Smooth muscle cell (in vitro differentiated cells): ENCODE results near the gene GPR173. TPM values are rescaled to one million over a fixed set of nuclear protein-coding genes. Genes with fewer than 3 reads are reported as not detected.

Experiments used
- DNase-seq: peaks from one replicate; lab custom pipeline; 2025; ENCODE audit not compliant: unreplicated experiment; lab: John Stamatoyannopoulos, UW
- H2AFZ ChIP-seq: fragments of 200-600 bp; sonication (generic); 2 replicates; pipeline ENCODE4 v1.6.0; 2016; ENCODE audit warnings: antibody characterized with exemption, low read depth, mild to moderate bottlenecking
- H3F3A ChIP-seq: fragments of 200-600 bp; sonication (generic); 2 replicates; pipeline ENCODE4 v1.6.0; 2017; ENCODE audit warnings: antibody characterized with exemption, low read depth
- H3K27ac ChIP-seq: fragments of 200-600 bp; sonication (generic); 2 replicates; pipeline ENCODE4 v1.5.1; 2016; ENCODE audit warnings: low read depth, mild to moderate bottlenecking
- H3K27me3 ChIP-seq: fragments of 200-600 bp; sonication (generic); 2 replicates; pipeline ENCODE4 v1.6.1; 2016; ENCODE audit warnings: low read depth, mild to moderate bottlenecking
- H3K36me3 ChIP-seq: fragments of 200-600 bp; sonication (generic); 2 replicates; pipeline ENCODE4 v1.5.1; 2016; ENCODE audit warnings: low read depth
- H3K4me1 ChIP-seq: fragments of 200-600 bp; sonication (generic); 2 replicates; pipeline ENCODE4 v1.5.1; 2016; ENCODE audit warnings: low read depth
- H3K4me2 ChIP-seq: fragments of 200-600 bp; sonication (generic); 2 replicates; pipeline ENCODE4 v1.6.0; 2016; ENCODE audit warnings: mild to moderate bottlenecking
- H3K4me3 ChIP-seq: fragments of 200-600 bp; sonication (generic); 2 replicates; pipeline ENCODE4 v1.5.1; 2016; ENCODE audit warnings: mild to moderate bottlenecking
- H3K79me2 ChIP-seq: fragments of 200-600 bp; sonication (generic); 2 replicates; pipeline ENCODE4 v1.6.0; 2016; ENCODE audit warnings: low read depth, mild to moderate bottlenecking
- H3K9ac ChIP-seq: fragments of 200-600 bp; sonication (generic); 2 replicates; pipeline ENCODE4 v1.6.0; 2016; ENCODE audit warnings: low read depth
- H3K9me3 ChIP-seq: fragments of 200-600 bp; sonication (generic); replicated peaks from 2 replicates; pipeline ENCODE4 v1.5.1; 2016; ENCODE audit warnings: low read depth
- H4K20me1 ChIP-seq: fragments of 200-600 bp; sonication (generic); 2 replicates; pipeline ENCODE4 v1.6.0; 2016; ENCODE audit warnings: low read depth
- CTCF ChIP-seq: fragments of 200-600 bp; sonication (generic); IDR thresholded peaks from 2 replicates; pipeline ENCODE4 v1.5.1; 2017; ENCODE audit warnings: borderline replicate concordance, mild to moderate bottlenecking, antibody characterized with exemption; ENCODE audit not compliant: insufficient read depth, poor library complexity, severe bottlenecking
- WGBS: methylation state at CpG from one replicate; pipeline ENCODE4 v1.1.7; 2016; ENCODE audit warnings: low lambda C conversion rate; 5-methylcytosine and 5-hydroxymethylcytosine counted together
- polyA plus RNA-seq: library from polyadenylated mRNA; unstranded; fragments of >200 nt; fragmentation: Nextera tagmentation; extraction: Ambion mirVana; gene quantifications from 2 replicates; pipeline ENCODE4 v1.2.1, GENCODE V29; 2016
- total RNA-seq: library from RNA; depleted of rRNA; stranded (reverse); fragments of >200 nt; gene quantifications from 2 replicates; pipeline ENCODE4 v1.2.3, GENCODE V29; 2014

GPR173 gene
- total and polyA plus RNA-seq, 2 experiments from 2014 or later: 0.63 to 5.5 TPM

- H3K4me1 ChIP-seq: no peaks in the 10 kb centered on the region
- 89% methylated on average over 9 of the region's 9 CpGs for WGBS
- H3K79me2 ChIP-seq: peaks cover 12% of the 10 kb centered on the region
- no peaks in the 10 kb centered on the region for H3K27me3 ChIP-seq
- peaks cover 38% of the 10 kb centered on the region for H4K20me1 ChIP-seq
- no peak for TF ChIP-seq CTCF
- DNase-seq: no peak
- H3K4me2 ChIP-seq: no peak overlapping the region
- no peaks in the 10 kb centered on the region for H3K36me3 ChIP-seq
- no peaks in the 10 kb centered on the region for H3K9me3 ChIP-seq
- peaks cover 5% of the 10 kb centered on the region for H3F3A ChIP-seq
- no peak overlapping the region for H3K9ac ChIP-seq
- no peak overlapping the region for H2AFZ ChIP-seq
- H3K4me3 ChIP-seq: no peak overlapping the region
- no peak overlapping the region for H3K27ac ChIP-seq
Observed at GRCh38 chrX:53084863-53085262, 36.3 kb downstream of the GPR173 start.

GRCh38 chrX:53085661-53086229, 37.2 kb downstream of the GPR173 start:
- H3K9ac ChIP-seq: no peak overlapping the region
- peaks cover 38% of the 10 kb centered on the region for H4K20me1 ChIP-seq
- DNase-seq: no peak
- no peaks in the 10 kb centered on the region for H3K27me3 ChIP-seq
- no peaks in the 10 kb centered on the region for H3K9me3 ChIP-seq
- no peak overlapping the region for H2AFZ ChIP-seq
- TF ChIP-seq CTCF: no peak
- H3K4me2 ChIP-seq: no peak overlapping the region
- no peak overlapping the region for H3K4me3 ChIP-seq
- H3K79me2 ChIP-seq: peaks cover 12% of the 10 kb centered on the region
- H3K36me3 ChIP-seq: no peaks in the 10 kb centered on the region
- H3K27ac ChIP-seq: no peak overlapping the region
- no peaks in the 10 kb centered on the region for H3K4me1 ChIP-seq
- peaks cover 5% of the 10 kb centered on the region for H3F3A ChIP-seq
- 92% methylated on average over 17 of the region's 17 CpGs for WGBS

GRCh38 chrX:53086464-53086863, 37.9 kb downstream of the GPR173 start:
- Histone ChIP-seq H3K4me1 (no peaks in the 10 kb centered on the region), H2AFZ (no peak overlapping the region), H3K36me3 (no peaks in the 10 kb centered on the region), H4K20me1 (peaks cover 38% of the 10 kb centered on the region), H3F3A (peaks cover 5% of the 10 kb centered on the region), H3K4me3 (no peak overlapping the region), H3K9ac (no peak overlapping the region), H3K4me2 (no peak overlapping the region), H3K27me3 (no peaks in the 10 kb centered on the region), H3K27ac (no peak overlapping the region), H3K79me2 (peaks cover 12% of the 10 kb centered on the region), H3K9me3 (no peaks in the 10 kb centered on the region)
- WGBS: 68% methylated on average over 6 of the region's 6 CpGs
- DNase-seq: no peak
- TF ChIP-seq CTCF: no peak

GRCh38 chrX:53087388-53087831, 38.8 kb downstream of the GPR173 start:
- H3K9ac ChIP-seq: no peak overlapping the region
- H3K36me3 ChIP-seq: no peaks in the 10 kb centered on the region
- no peaks in the 10 kb centered on the region for H3K27me3 ChIP-seq
- H3K9me3 ChIP-seq: no peaks in the 10 kb centered on the region
- H3K4me3 ChIP-seq: no peak overlapping the region
- H2AFZ ChIP-seq: no peak overlapping the region
- 64% methylated on average over 3 of the region's 3 CpGs for WGBS
- no peaks in the 10 kb centered on the region for H3K4me1 ChIP-seq
- DNase-seq: no peak
- H3K27ac ChIP-seq: peak overlapping the region; percentile 75
- H3F3A ChIP-seq: peaks cover 5% of the 10 kb centered on the region
- H4K20me1 ChIP-seq: peaks cover 37% of the 10 kb centered on the region
- TF ChIP-seq CTCF: no peak
- no peak overlapping the region for H3K4me2 ChIP-seq
- H3K79me2 ChIP-seq: peaks cover 12% of the 10 kb centered on the region
